Naive thymus-derived CD4-positive, alpha-beta T cell (primary cell): ENCODE measurements around the gene MELK. TPM values are rescaled to one million over a fixed set of nuclear protein-coding genes. Genes with fewer than 3 reads are reported as not detected.
"Not testable (repeated sequence)": the region's sequence is repeated elsewhere in the genome, so short reads cannot be mapped to it uniquely, and the experiment has no call there.

Experiments used
- ATAC-seq: fragments of 150-1000 bp; cut with Tn5 transposase; 2 replicates; pipeline ENCODE4 v1.10.0; 2021; ENCODE audit warnings: mild to moderate bottlenecking, moderate library complexity
- CTCF ChIA-PET: fragments of 350-600 bp; sonication (Branson Sonifier 250); formaldehyde crosslinking; loops from one replicate; lab custom pipeline; 2021; ENCODE audit warnings: antibody characterized with exemption; lab: Charles Lee
- POLR2A ChIA-PET: fragments of 350-600 bp; sonication (Branson Sonifier 250); formaldehyde crosslinking; loops from one replicate; lab custom pipeline; 2021; ENCODE audit warnings: antibody characterized with exemption, inconsistent platforms; lab: Charles Lee
- DNase-seq, 9 donors: peaks; one replicate each; pipeline versions ENCODE4 v3.0.0 to v3.0.0-alpha.2; 2020 to 2022; ENCODE audit warnings: mixed read lengths in 1 of 9
- H3K27ac ChIP-seq: one replicate; pipeline ENCODE4 v1.7.0; 2013; ENCODE audit warnings: mild to moderate bottlenecking, low read depth, low read length, moderate library complexity
- H3K27me3 ChIP-seq, 2 donors: one replicate each; pipeline ENCODE4 v1.7.0; 2013; ENCODE audit warnings: low read length in 2 of 2, mild to moderate bottlenecking in 2 of 2, moderate library complexity in 2 of 2; ENCODE audit not compliant: control insufficient read depth in 2 of 2, insufficient read depth in 2 of 2
- H3K36me3 ChIP-seq, 3 experiments: 1 replicate in 2 of 3; 2 replicates in 1 of 3; pipeline ENCODE4 v1.7.0; 2013; ENCODE audit warnings: low read length in 3 of 3, mild to moderate bottlenecking in 3 of 3, moderate library complexity in 1 of 3; ENCODE audit not compliant: insufficient read depth in 3 of 3, control insufficient read depth in 2 of 3
- H3K4me1 ChIP-seq, 2 donors: one replicate each; pipeline ENCODE4 v1.7.0; 2013; ENCODE audit warnings: low read length in 2 of 2, mild to moderate bottlenecking in 2 of 2, moderate library complexity in 1 of 2; ENCODE audit not compliant: control insufficient read depth in 2 of 2, insufficient read depth in 2 of 2
- H3K4me3 ChIP-seq: 2 replicates; pipeline ENCODE4 v1.7.0; 2013; ENCODE audit warnings: mild to moderate bottlenecking, low read length
- H3K9me3 ChIP-seq, 3 experiments: 1 replicate in 2 of 3; 2 replicates in 1 of 3; pipeline ENCODE4 v1.7.0; 2013; ENCODE audit warnings: low read length in 3 of 3; ENCODE audit not compliant: control insufficient read depth in 2 of 3
- H3K27ac Mint-ChIP-seq, 9 donors: one replicate each; pipeline ENCODE4 v1.8.0; 2020 to 2022; ENCODE audit warnings: mixed read lengths in 9 of 9, mild to moderate bottlenecking in 8 of 9, moderate library complexity in 5 of 9, inconsistent platforms in 2 of 9
- H3K27me3 Mint-ChIP-seq, 5 donors: one replicate each; pipeline ENCODE4 v1.8.0; 2021 to 2022; ENCODE audit warnings: mixed read lengths in 5 of 5, mild to moderate bottlenecking in 1 of 5
- H3K36me3 Mint-ChIP-seq, 5 donors: one replicate each; pipeline ENCODE4 v1.8.0; 2020 to 2022; ENCODE audit warnings: mixed read lengths in 5 of 5, mild to moderate bottlenecking in 3 of 5, inconsistent platforms in 1 of 5
- H3K4me1 Mint-ChIP-seq, 7 donors: one replicate each; pipeline ENCODE4 v1.8.0; 2020 to 2022; ENCODE audit warnings: mixed read lengths in 7 of 7, mild to moderate bottlenecking in 3 of 7, inconsistent platforms in 1 of 7
- H3K4me3 Mint-ChIP-seq, 10 donors: one replicate each; pipeline ENCODE4 v1.8.0; 2020 to 2022; ENCODE audit warnings: mild to moderate bottlenecking in 10 of 10, mixed read lengths in 10 of 10, moderate library complexity in 6 of 10, inconsistent platforms in 2 of 10
- H3K9me3 Mint-ChIP-seq, 11 donors: one replicate each; pipeline ENCODE4 v1.8.0; 2020 to 2022; ENCODE audit warnings: mixed read lengths in 11 of 11, mild to moderate bottlenecking in 4 of 11, inconsistent platforms in 1 of 11, moderate library complexity in 1 of 11
- intact Hi-C, 2 donors: fragments of 100-400 bp; cut with micrococcal nuclease; formaldehyde crosslinking; loops; one replicate each; pipeline ENCODE4 v1.15.1; 2023
- polyA plus RNA-seq, 2 donors: library from polyadenylated mRNA; unstranded; fragments of 300-500 nt; fragmentation: Illumina TruSeq; gene quantifications; one replicate each; pipeline ENCODE4 v1.2.3, GENCODE V29; 2021
- total RNA-seq, 6 experiments: library from RNA in 5 of 6; stranded (reverse) in 5 of 6; gene quantifications; 1 replicate in 5 of 6; 2 replicates in 1 of 6; pipeline ENCODE4 v1.2.3 and lab custom pipeline; 2021 to 2026

Gene MELK
- total and polyA plus RNA-seq, 7 experiments from 2014 or later: 0.22 to 40.2 (median 0.88) TPM; not detected in 4

- no peak for DNase-seq
- ATAC-seq: no peak
- CTCF ChIA-PET: no interaction called here
- no peaks in the 10 kb centered on the region for H3K36me3 ChIP-seq
- no peak overlapping the region for H3K4me3 ChIP-seq
- intact Hi-C loops: loop anchor here in 1 of 2 donors (10.0 kb wide), 1 partner anchor 913 kb away; the partner anchor contains the start of gene POLR1E
- H3K4me1 ChIP-seq: peaks cover 0 to 5% of the 10 kb centered on the region in 2 donors
- no peak overlapping the region for H3K27ac ChIP-seq
- Mint-ChIP-seq H3K4me3 (peak overlapping the region in 8 of 10 donors; percentile 25 to 91 (median 44)), H3K36me3 (peaks cover 0 to 8% (median 0%) of the 10 kb centered on the region in 5 donors), H3K27ac (peak overlapping the region in 2 of 9 donors; percentile 14 to 83), H3K4me1 (peaks cover 7 to 33% (median 13%) of the 10 kb centered on the region in 7 donors), H3K27me3 (peaks cover 0 to 5% (median 0%) of the 10 kb centered on the region in 5 donors), H3K9me3 (no peaks in the 10 kb centered on the region)
- no peaks in the 10 kb centered on the region for H3K9me3 ChIP-seq
- POLR2A ChIA-PET: interaction anchor here (1.3 kb wide), 1 partner anchor 9 kb away, joined by 5 read pairs; no protein-coding TSS in a partner anchor
- no peaks in the 10 kb centered on the region for H3K27me3 ChIP-seq
Measured at GRCh38 chr9:36571333-36571732, 1.4 kb upstream of the MELK start.

- not testable (repeated sequence) for DNase-seq, ATAC-seq, H3K4me1 ChIP-seq, H3K9me3 Mint-ChIP-seq, H3K9me3 ChIP-seq, H3K36me3 ChIP-seq, H3K27me3 Mint-ChIP-seq, H3K27ac ChIP-seq, H3K4me3 ChIP-seq, H3K27me3 ChIP-seq
- CTCF ChIA-PET: interaction anchor here (0.6 kb wide), 1 partner anchor 170 kb away, joined by 5 read pairs; no protein-coding TSS in a partner anchor
- peak overlapping the region in 7 of 10 donors; percentile 88 to 95 (median 89) for H3K4me3 Mint-ChIP-seq
- peak overlapping the region in 1 of 9 donors; percentile 90 for H3K27ac Mint-ChIP-seq
- intact Hi-C loops: loop anchor here in 1 of 2 donors (10.0 kb wide), 1 partner anchor 911 kb away; the partner anchor contains the start of gene POLR1E
- H3K36me3 Mint-ChIP-seq: peaks cover 0 to 14% (median 0%) of the 10 kb centered on the region in 5 donors
- POLR2A ChIA-PET: interaction anchor here (0.9 kb wide), 1 partner anchor 18 kb away, joined by 3 read pairs; no protein-coding TSS in a partner anchor
- peaks cover 7 to 46% (median 13%) of the 10 kb centered on the region in 7 donors for H3K4me1 Mint-ChIP-seq
Measured at GRCh38 chr9:36574045-36574444, 1.4 kb downstream of the MELK start.

- H3K27me3 ChIP-seq: no peaks in the 10 kb centered on the region
- H3K9me3 ChIP-seq: no peaks in the 10 kb centered on the region
- H3K36me3 ChIP-seq: no peaks in the 10 kb centered on the region
- H3K27me3 Mint-ChIP-seq: peaks cover 0 to 2% (median 0%) of the 10 kb centered on the region in 5 donors
- H3K4me3 ChIP-seq: no peak overlapping the region
- H3K27ac Mint-ChIP-seq: peak overlapping the region in 1 of 9 donors; percentile 64
- peak overlapping the region in 2 of 10 donors; percentile 29 to 84 for H3K4me3 Mint-ChIP-seq
- no peak for ATAC-seq
- DNase-seq: no peak
- ChIA-PET POLR2A (no interaction called here), CTCF (no interaction called here)
- no peaks in the 10 kb centered on the region for H3K9me3 Mint-ChIP-seq
- intact Hi-C loops: loop anchor here in 1 of 2 donors (10.0 kb wide), 1 partner anchor 909 kb away; the partner anchor contains the start of gene POLR1E
- peaks cover 7 to 49% (median 13%) of the 10 kb centered on the region in 7 donors for H3K4me1 Mint-ChIP-seq
- peaks cover 0 to 17% (median 0%) of the 10 kb centered on the region in 5 donors for H3K36me3 Mint-ChIP-seq
- H3K4me1 ChIP-seq: peaks cover 0 to 5% of the 10 kb centered on the region in 2 donors
- H3K27ac ChIP-seq: no peak overlapping the region
Measured at GRCh38 chr9:36575411-36575882, 2.8 kb downstream of the MELK start.

GRCh38 chr9:36576866-36577265 lies 4.2 kb downstream of the MELK start:
- POLR2A ChIA-PET: interaction anchor here (0.6 kb wide), 1 partner anchor 403 kb away, joined by 6 read pairs; no protein-coding TSS in a partner anchor
- peaks cover 0 to 5% of the 10 kb centered on the region in 2 donors for H3K4me1 ChIP-seq
- no peak overlapping the region for H3K27ac ChIP-seq
- DNase-seq (no peak), ATAC-seq (no peak)
- no peak overlapping the region for H3K4me3 ChIP-seq
- H3K36me3 ChIP-seq: no peaks in the 10 kb centered on the region
- intact Hi-C loops: loop anchor here in 1 of 2 donors (10.0 kb wide), 1 partner anchor 908 kb away; the partner anchor contains the start of gene POLR1E
- CTCF ChIA-PET: no interaction called here
- Mint-ChIP-seq H3K36me3 (peaks cover 0 to 19% (median 0%) of the 10 kb centered on the region in 5 donors), H3K27me3 (no peaks in the 10 kb centered on the region), H3K4me1 (peaks cover 7 to 47% (median 13%) of the 10 kb centered on the region in 7 donors), H3K27ac (peak overlapping the region in 1 of 9 donors; percentile 21), H3K4me3 (no peak overlapping the region), H3K9me3 (no peaks in the 10 kb centered on the region)
- H3K27me3 ChIP-seq: no peaks in the 10 kb centered on the region
- H3K9me3 ChIP-seq: no peaks in the 10 kb centered on the region

- no peaks in the 10 kb centered on the region for H3K9me3 ChIP-seq
- H3K27me3 Mint-ChIP-seq: no peaks in the 10 kb centered on the region
- peak overlapping the region in 1 of 9 donors; percentile 49 for H3K27ac Mint-ChIP-seq
- ChIA-PET CTCF (no interaction called here), POLR2A (no interaction called here)
- no peaks in the 10 kb centered on the region for H3K36me3 ChIP-seq
- no peak overlapping the region for H3K4me3 ChIP-seq
- no peaks in the 10 kb centered on the region for H3K9me3 Mint-ChIP-seq
- intact Hi-C loops: no loop called here
- no peak overlapping the region for H3K27ac ChIP-seq
- peaks cover 0 to 13% (median 0%) of the 10 kb centered on the region in 5 donors for H3K36me3 Mint-ChIP-seq
- DNase-seq (no peak), ATAC-seq (no peak)
- H3K27me3 ChIP-seq: no peaks in the 10 kb centered on the region
- H3K4me1 Mint-ChIP-seq: peaks cover 0 to 7% (median 0%) of the 10 kb centered on the region in 7 donors
- H3K4me1 ChIP-seq: no peaks in the 10 kb centered on the region
- no peak overlapping the region for H3K4me3 Mint-ChIP-seq
Measured at GRCh38 chr9:36584620-36585460, 12.1 kb downstream of the MELK start.

- CTCF ChIA-PET: no interaction called here
- peaks cover 0 to 9% (median 0%) of the 10 kb centered on the region in 7 donors for H3K4me1 Mint-ChIP-seq
- no peaks in the 10 kb centered on the region for H3K9me3 Mint-ChIP-seq
- Histone ChIP-seq H3K27ac (no peak overlapping the region), H3K9me3 (no peaks in the 10 kb centered on the region), H3K4me3 (no peak overlapping the region), H3K36me3 (no peaks in the 10 kb centered on the region), H3K4me1 (no peaks in the 10 kb centered on the region), H3K27me3 (no peaks in the 10 kb centered on the region)
- DNase-seq (no peak), ATAC-seq (no peak)
- H3K4me3 Mint-ChIP-seq: no peak overlapping the region
- H3K27ac Mint-ChIP-seq: no peak overlapping the region
- H3K27me3 Mint-ChIP-seq: no peaks in the 10 kb centered on the region
- peaks cover 0 to 12% (median 0%) of the 10 kb centered on the region in 5 donors for H3K36me3 Mint-ChIP-seq
- intact Hi-C loops: no loop called here
- POLR2A ChIA-PET: no interaction called here
Measured at GRCh38 chr9:36590231-36590630, 17.5 kb downstream of the MELK start.
